Panc1 (cell line): Measurements from ENCODE around the gene FUNDC2.

ENCODE experiments used
- CTCF ChIP-seq: fragments of 450-650 bp; IDR thresholded peaks from 2 replicates; pipeline ENCODE4 v1.5.1; 2017; ENCODE audit warnings: mild to moderate bottlenecking
- POLR2AphosphoS5 ChIP-seq: IDR thresholded peaks from 2 replicates; pipeline ENCODE4 v1.6.1; 2012; ENCODE audit warnings: mild to moderate bottlenecking, low read depth, low read length, moderate library complexity
- REST ChIP-seq, 2 experiments: IDR thresholded peaks; 2 replicates each; pipeline ENCODE4 v1.6.1; 2011 to 2012; ENCODE audit warnings: low read depth in 2 of 2, control low read depth in 1 of 2, low read length in 1 of 2, mild to moderate bottlenecking in 1 of 2, moderate library complexity in 1 of 2; ENCODE audit not compliant: insufficient read depth in 1 of 2

- no peak for TF ChIP-seq CTCF
- no peak for TF ChIP-seq POLR2AphosphoS5
- TF ChIP-seq REST (IDR thresholded peaks at IDR 0.05; ENCODE audit: insufficient read depth in 1 of 2, low read depth in 2 of 2, low read length in 1 of 2) = no peak
These were observed 2.2 kb downstream of the FUNDC2 start for GRCh38 chrX:155028877-155029291.
